ENCODE measurements around the gene THUMPD1.
"Not testable (repeated sequence)": the region's sequence is repeated elsewhere in the genome, so short reads cannot be mapped to it uniquely, and the experiment has no call there.

Gene THUMPD1

GRCh38 chr16:20741554-20742285 is at the start of gene THUMPD1:
Gene THUMPD1 (minus strand): TSS chr16:20741818. CDS start chr16:20741739, 79 bp downstream.
- peak; percentile 49 for DNase-seq

DNA sequence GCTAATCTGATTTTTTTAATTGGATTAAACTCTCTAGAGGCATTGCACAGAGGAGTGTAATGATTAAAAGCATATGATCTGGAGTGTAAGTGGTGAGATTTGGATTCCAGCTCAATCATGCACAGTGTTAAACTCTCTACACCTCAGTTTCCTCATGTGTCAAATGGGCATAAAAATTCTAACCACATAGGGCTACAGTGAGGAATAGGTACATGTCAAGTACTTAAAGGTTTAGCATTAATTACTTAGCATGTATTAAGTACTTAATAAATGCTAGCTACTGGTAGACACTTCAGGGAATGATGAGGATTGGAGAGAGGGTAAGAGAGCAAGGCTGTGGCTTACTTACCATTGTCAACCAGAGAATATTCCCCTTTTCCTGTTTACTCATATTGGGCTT is 47.5 kb upstream of the THUMPD1 start:
- DNase-seq = no peak

DNA sequence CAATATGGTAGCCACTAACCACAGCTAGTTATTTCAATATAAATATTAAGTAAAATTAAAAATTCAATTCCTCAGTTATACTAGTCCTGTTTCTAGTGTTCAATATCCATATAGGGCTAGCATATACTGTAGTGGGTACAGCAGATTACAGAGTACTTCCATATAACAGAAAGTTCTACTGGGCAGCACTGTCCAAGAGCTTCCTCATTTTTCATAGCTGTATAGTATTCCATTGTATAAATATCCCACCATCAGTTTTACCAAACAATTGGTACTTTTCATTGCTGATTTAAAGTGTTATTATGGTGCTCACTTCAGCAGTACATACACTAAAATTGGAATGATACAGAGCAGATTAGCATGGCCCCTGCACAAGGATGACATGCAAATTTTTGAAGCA is 42.6 kb upstream of the THUMPD1 start:
- DNase-seq = no peak

DNA sequence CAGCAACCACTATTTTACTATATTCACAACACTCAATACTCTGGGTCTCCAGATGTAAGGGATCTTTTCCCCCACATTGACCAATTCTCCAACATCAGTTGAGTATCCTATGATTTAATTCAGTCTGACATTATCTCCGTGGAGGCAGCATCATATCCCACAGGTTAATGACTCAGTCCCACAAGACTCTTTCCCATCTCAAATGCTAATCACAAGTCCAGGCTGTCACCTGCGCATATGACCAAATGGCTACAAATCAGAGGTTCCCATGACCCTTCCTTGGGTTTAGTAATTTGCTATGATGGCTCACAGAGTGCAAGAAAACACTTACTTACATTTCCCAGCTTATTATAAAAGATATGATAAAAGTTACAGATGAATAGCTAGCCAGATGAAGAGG is 40.9 kb upstream of the THUMPD1 start:
- DNase-seq = no peak

GRCh38 chr16:20781697-20782096 is 40.1 kb upstream of the THUMPD1 start:
- no peak for DNase-seq

DNA sequence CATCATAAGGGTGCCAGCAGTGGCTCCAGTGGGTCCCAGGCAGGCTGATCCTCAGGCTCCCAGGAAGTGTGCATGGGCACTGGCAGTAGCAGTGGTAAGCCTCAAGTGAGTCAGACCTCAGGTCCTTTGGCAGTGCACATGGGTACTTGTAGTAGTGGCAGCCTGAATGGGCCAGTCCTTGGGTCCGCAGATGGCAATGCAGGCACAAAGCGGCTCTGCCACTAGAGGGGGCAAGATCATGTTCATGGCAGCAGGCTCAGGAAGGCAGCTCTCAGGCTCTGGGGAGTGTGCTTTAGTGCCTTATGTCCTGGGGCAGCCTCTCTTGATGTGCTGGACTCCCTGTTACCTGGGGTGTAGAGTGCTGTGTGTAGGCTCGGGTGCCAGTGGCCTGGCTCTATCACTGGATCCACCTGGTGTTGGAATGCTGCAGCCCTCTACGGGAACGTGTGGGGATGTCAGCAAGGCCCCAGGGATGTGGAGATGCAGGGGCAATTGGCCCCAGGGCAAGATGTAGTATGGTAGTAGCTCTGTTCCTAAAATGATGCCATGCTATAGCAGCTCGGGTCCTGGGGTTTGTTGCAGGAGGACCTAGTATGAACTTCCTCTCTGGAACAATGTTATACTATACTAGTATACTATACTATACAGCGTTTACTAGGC is 33.2 kb upstream of the THUMPD1 start:
- no peak for DNase-seq

DNA sequence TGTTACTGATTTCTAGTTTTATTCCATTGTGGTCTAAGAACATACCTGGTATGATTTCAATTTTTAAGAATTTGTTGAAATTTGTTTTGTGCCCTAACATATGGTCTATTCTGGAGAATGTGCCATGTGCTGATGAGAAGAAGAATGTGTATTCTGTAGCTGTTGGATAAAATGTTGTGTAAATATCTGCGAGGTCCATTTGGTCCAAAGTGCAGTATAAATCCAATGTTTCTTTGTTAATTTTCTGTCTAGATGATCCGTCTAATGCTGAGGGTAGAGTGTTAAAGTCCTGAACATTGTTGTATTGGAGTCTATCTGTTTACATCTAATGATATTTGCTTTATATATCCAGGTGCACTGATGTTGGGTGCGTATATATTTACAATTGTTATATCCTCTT is 32.1 kb upstream of the THUMPD1 start:
- DNase-seq = no peak

GRCh38 chr16:20768818-20769217 is 27.2 kb upstream of the THUMPD1 start:
- no peak for DNase-seq

- no peak for DNase-seq
Measured at GRCh38 chr16:20768121-20768520, 26.5 kb upstream of the THUMPD1 start.

GRCh38 chr16:20767577-20767976 is 26.0 kb upstream of the THUMPD1 start:
- DNase-seq = no peak

DNA sequence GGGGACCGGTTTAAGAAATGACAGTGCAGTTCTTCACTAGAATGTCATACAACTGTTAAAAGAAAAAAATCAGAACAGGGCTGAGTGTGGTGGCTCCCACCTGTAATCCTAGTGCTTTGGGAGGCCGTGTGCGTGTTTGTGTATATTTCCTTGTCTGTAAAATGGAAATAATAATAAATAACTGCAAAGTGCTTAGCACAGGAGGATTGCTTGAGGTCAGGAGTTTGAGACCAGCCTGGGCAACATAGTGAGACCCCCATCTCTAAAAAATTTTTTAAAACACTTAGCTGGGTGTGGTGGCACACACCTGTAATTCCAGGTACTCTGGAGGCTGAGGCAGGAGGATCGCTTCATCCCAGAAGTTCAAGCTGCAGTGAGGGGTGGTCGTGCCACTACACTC is 24.7 kb upstream of the THUMPD1 start:
- DNase-seq = no peak

DNA sequence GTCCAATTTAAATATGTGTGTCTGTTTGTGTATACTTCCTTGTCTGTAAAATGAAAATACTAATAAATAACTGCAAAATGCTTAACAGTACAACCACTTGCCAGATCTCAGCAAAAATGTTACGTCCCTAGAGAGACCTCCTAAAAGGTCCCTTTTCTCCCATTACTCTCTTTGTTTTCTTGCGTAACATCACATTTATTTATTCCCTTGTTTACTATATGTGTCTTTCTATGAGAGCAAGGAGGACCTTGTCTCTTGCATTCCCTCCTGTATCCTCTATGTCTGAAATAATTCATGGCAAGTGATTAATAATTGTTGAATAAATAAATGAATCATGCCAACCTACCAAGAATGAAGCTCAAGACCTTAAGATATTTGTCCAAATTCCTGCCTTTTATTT is 24.1 kb upstream of the THUMPD1 start:
- DNase-seq = no peak

DNA sequence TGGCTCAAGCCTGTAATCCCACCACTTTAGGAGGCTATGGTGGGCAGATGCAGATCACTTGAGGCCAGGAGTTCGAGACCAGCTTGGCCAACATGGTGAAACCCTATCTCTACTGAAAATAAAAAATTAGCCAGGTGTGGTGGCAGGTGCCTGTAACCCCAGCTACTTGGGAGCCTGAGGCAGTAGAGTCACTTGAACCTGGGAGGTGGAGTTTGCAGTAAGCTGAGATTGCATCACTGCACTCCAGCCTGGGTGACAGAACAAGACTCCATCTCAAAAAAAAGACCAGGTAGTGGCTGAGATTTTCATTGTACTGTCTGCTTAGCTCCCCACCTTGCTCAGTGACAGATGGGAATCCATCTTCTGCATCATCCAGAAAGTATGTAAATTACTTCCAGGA is 22.8 kb upstream of the THUMPD1 start:
- not testable (repeated sequence) for DNase-seq

DNA sequence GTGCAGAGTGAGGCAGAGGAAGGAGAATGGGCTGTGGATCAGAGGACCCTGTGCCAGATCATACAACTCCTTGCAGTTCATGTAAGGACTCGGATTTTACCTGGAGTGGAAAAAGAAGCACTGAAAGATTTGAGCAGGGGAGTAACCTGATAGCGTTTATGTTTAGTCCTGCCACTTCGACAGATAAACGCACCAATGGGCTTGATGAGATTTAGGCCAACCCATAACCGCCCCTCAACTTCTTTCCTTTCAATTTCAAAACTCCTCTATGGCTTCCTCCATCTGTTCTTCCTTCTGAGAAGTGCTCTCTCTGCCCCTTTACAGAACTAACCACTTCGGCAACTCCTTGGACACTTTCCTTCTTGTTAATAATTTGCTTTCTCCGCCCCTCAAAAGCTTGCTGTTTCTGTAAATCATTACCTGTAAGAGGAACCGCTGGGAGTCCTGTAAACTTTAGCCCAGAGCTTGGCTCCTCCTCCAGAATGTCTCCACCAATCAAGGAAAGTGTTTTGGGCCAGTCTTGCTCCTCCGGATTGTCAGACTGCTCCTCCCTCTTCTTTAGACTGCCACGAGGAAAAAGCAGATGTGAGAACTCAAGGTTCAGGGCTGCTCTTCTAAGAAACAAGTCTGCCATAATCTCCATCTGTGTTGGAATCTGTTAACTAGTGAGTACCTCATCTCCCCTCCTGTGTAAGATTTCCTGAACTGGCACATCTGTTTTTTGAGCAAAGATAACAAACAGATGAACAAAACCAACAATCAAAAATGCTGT is 22.0 kb upstream of the THUMPD1 start, which contains the start of gene ACSM3:
TSS of gene ACSM3 (plus strand) at position 554 of the 772 bp plus-strand sequence. CDS start 6,021 bp downstream, outside the sequence.
- DNase-seq = no peak

GRCh38 chr16:20762404-20763123 is 20.9 kb upstream of the THUMPD1 start:
- DNase-seq = no peak

DNA sequence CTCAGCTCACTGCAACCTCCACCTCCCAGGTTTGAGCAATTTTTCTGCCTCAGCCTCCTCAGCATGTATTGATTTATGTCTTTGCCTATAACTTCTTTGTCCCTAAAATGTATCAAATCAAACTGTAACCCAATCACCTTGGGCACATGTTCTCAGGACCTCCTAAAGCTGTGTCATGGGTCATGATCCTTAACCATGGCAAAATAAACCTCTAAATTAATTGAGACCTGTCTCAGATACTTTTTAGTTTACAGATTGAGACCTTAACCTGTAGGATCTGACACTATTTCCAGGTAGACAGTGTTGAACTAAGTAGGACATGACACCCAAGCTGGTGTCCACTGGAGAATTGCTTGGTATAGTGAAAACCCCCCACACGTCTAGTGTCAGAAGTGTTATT is 19.6 kb upstream of the THUMPD1 start:
- DNase-seq = no peak

GRCh38 chr16:20760346-20760745 is 18.7 kb upstream of the THUMPD1 start:
- no peak for DNase-seq

DNA sequence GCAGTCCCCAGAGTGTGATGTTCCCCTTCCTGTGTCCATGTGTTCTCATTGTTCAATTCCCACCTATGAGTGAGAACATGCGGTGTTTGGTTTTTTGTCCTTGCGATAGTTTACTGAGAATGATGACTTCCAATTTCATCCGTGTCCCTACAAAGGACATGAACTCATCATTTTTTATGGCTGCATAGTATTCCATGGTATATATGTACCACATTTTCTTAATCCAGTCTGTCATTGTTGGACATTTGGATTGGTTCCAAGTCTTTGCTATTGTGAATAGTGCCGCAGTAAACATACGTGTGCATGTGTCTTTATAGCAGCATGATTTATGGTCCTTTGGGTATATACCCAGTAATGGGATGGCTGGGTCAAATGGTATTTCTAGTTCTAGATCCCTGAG is 14.2 kb upstream of the THUMPD1 start:
- DNase-seq = not testable (repeated sequence)

GRCh38 chr16:20755238-20755637 is 13.6 kb upstream of the THUMPD1 start:
- DNase-seq = no peak

- no peak for DNase-seq
Measured at GRCh38 chr16:20753727-20754126, 12.1 kb upstream of the THUMPD1 start.

DNA sequence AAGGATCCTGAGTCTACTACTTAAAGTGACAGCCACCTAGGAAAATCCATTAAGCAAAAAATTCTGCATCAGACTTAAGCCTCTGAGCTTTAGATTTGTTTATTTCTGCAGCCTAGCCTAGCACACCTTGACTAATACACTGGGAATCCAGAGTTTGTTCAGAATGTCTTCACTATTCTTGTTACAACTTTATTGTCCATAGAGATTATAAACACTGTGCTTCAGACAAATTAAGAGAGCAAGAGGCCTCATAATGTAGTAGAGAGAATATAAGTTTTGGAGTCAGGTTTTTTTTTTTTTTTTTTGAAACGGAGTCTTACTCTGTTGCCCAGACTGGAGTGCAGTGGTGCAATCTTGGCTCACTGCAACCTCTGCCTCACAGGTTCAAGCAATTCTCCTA is 8.9 kb upstream of the THUMPD1 start:
- no peak for DNase-seq

GRCh38 chr16:20749474-20749873 is 7.9 kb upstream of the THUMPD1 start:
- DNase-seq = no peak

Data from NCI-H1048 (cell line).